ENCODE data around the gene ALKAL2.

DNA sequence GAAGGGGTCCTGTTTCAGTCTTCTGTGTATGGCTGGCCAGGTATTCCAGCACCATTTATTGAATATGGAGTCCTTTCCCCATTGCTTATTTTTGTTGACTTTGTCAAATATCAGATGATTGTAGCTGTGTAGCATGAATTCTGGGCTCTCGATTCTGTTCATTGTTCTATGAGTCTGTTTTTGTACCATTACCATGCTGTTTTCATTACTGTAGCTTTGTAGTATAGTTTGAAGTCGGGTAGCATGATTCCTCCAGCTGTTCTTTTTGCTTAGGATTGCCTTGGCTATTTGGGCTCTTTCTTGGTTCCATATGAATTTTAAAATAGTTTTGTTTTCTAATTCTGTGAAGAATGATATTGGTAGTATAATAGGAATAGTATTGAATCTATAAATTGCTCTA, 30.0 kb downstream of the ALKAL2 start:
- TF ChIP-seq, protein P1, sequence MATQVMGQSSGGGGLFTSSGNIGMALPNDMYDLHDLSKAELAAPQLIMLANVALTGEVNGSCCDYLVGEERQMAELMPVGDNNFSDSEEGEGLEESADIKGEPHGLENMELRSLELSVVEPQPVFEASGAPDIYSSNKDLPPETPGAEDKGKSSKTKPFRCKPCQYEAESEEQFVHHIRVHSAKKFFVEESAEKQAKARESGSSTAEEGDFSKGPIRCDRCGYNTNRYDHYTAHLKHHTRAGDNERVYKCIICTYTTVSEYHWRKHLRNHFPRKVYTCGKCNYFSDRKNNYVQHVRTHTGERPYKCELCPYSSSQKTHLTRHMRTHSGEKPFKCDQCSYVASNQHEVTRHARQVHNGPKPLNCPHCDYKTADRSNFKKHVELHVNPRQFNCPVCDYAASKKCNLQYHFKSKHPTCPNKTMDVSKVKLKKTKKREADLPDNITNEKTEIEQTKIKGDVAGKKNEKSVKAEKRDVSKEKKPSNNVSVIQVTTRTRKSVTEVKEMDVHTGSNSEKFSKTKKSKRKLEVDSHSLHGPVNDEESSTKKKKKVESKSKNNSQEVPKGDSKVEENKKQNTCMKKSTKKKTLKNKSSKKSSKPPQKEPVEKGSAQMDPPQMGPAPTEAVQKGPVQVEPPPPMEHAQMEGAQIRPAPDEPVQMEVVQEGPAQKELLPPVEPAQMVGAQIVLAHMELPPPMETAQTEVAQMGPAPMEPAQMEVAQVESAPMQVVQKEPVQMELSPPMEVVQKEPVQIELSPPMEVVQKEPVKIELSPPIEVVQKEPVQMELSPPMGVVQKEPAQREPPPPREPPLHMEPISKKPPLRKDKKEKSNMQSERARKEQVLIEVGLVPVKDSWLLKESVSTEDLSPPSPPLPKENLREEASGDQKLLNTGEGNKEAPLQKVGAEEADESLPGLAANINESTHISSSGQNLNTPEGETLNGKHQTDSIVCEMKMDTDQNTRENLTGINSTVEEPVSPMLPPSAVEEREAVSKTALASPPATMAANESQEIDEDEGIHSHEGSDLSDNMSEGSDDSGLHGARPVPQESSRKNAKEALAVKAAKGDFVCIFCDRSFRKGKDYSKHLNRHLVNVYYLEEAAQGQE (IDR thresholded peaks at IDR 0.05; ENCODE audit: low read depth, low read length) = no peak
- no peak for TF ChIP-seq EZH2phosphoT487 (IDR thresholded peaks at IDR 0.05; ENCODE audit: borderline replicate concordance, low read depth)
- TF ChIP-seq RFX5 (IDR thresholded peaks at IDR 0.05; ENCODE audit: low read length) = no peak
- TF ChIP-seq CTCF (IDR thresholded peaks at IDR 0.05) = no peak
- TF ChIP-seq POLR2AphosphoS5 (IDR thresholded peaks at IDR 0.05; ENCODE audit: low read depth, low read length) = no peak
- no peak for TF ChIP-seq SIN3A (IDR thresholded peaks at IDR 0.05; ENCODE audit: borderline replicate concordance, low read depth, low read length)
- TF ChIP-seq, protein P2, sequence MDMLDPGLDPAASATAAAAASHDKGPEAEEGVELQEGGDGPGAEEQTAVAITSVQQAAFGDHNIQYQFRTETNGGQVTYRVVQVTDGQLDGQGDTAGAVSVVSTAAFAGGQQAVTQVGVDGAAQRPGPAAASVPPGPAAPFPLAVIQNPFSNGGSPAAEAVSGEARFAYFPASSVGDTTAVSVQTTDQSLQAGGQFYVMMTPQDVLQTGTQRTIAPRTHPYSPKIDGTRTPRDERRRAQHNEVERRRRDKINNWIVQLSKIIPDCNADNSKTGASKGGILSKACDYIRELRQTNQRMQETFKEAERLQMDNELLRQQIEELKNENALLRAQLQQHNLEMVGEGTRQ (IDR thresholded peaks at IDR 0.05; ENCODE audit: borderline replicate concordance, low read depth, low read length) = no peak
- TF ChIP-seq CHD2 (IDR thresholded peaks at IDR 0.05; ENCODE audit: low read length, partially characterized antibody) = no peak
- no peak for TF ChIP-seq RAD21 (IDR thresholded peaks at IDR 0.05; ENCODE audit: low read length)
- no peak for TF ChIP-seq YY1 (IDR thresholded peaks at IDR 0.05; ENCODE audit: low read depth)
- no peak for TF ChIP-seq TAF1 (IDR thresholded peaks at IDR 0.05; ENCODE audit: borderline replicate concordance, low read depth, low read length)

All from SK-N-SH (cell line).